ENCODE data around the gene TNIP3.

Gene TNIP3

DNA sequence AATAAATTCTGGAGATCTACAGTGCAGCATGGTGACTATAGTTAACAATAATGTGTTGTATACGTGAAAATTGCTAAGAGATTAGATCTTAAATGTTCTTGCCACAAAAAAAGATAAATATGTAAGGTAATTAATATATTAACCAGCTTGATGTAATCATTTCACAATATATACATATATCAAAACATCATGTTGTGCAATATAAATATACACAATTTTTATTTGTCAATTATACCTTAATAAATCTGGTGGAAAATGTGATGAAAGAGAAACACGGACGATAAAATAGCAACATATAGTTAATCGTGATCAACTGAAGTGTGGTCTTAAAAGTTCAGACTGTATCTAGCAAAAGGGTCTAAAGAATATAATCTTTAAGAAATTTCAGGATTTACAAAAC is 75.3 kb downstream of the TNIP3 start:
- in situ Hi-C loops (cut with MboI; ENCODE audit: low sequenced_read_pairs) = no loop called here

Data from HL-60/S4 (cell line).